HG02852 (cell line): ENCODE results near the gene PTPMT1.
"Not testable (repeated sequence)": the region's sequence is repeated elsewhere in the genome, so short reads cannot be mapped to it uniquely, and the experiment has no call there.

Source experiments
- ATAC-seq: cut with Tn5 transposase; IDR thresholded peaks from one replicate; pipeline ENCODE4 v1.9.1; 2021; ENCODE audit warnings: mild to moderate bottlenecking, moderate library complexity; ENCODE audit not compliant: unreplicated experiment

The PTPMT1 gene

GRCh38 chr11:47545298-47545697 lies 20.1 kb upstream of the PTPMT1 start:
- no peak for ATAC-seq

- ATAC-seq: not testable (repeated sequence)
Observed at GRCh38 chr11:47546274-47546673, 19.1 kb upstream of the PTPMT1 start.

GRCh38 chr11:47550288-47551047 lies 14.9 kb upstream of the PTPMT1 start:
- no peak for ATAC-seq

- no peak for ATAC-seq
Observed at GRCh38 chr11:47551086-47551485, 14.3 kb upstream of the PTPMT1 start.

- ATAC-seq: peak; percentile 7
Observed at GRCh38 chr11:47552056-47552565, 13.3 kb upstream of the PTPMT1 start.

GRCh38 chr11:47552566-47553405 lies 12.6 kb upstream of the PTPMT1 start, which contains the start of gene CELF1:
Gene CELF1, minus strand, starts transcription at chr11:47553132. Its CDS starts 53,609 bp downstream, at chr11:47499523.
- peak; percentile 87 for ATAC-seq

- peak; percentile 17 for ATAC-seq
Observed at GRCh38 chr11:47553406-47553743, 12.0 kb upstream of the PTPMT1 start.

- not testable (repeated sequence) for ATAC-seq
Observed at GRCh38 chr11:47557004-47557403, 8.4 kb upstream of the PTPMT1 start.

- ATAC-seq: no peak
Observed at GRCh38 chr11:47558695-47559094, 6.7 kb upstream of the PTPMT1 start.

- no peak for ATAC-seq
Observed at GRCh38 chr11:47560426-47560825, 5.0 kb upstream of the PTPMT1 start.

GRCh38 chr11:47562393-47562792 lies 3.0 kb upstream of the PTPMT1 start:
- not testable (repeated sequence) for ATAC-seq

GRCh38 chr11:47564366-47564765 lies 1.0 kb upstream of the PTPMT1 start:
- not testable (repeated sequence) for ATAC-seq

- peak; percentile 5 for ATAC-seq
Observed at GRCh38 chr11:47564933-47565339, 463 bp upstream of the PTPMT1 start.

GRCh38 chr11:47566149-47566698 lies 825 bp downstream of the PTPMT1 start:
- ATAC-seq: peak; percentile 6

GRCh38 chr11:47569646-47570045 lies 4.2 kb downstream of the PTPMT1 start:
- ATAC-seq: no peak

GRCh38 chr11:47570651-47571356 lies 5.4 kb downstream of the PTPMT1 start:
- no peak for ATAC-seq

GRCh38 chr11:47571357-47571729 lies 5.9 kb downstream of the PTPMT1 start:
- no peak for ATAC-seq

GRCh38 chr11:47571895-47572294 lies 6.5 kb downstream of the PTPMT1 start:
- ATAC-seq: no peak

GRCh38 chr11:47572715-47573255 lies 7.4 kb downstream of the PTPMT1 start:
- no peak for ATAC-seq

- no peak for ATAC-seq
Observed at GRCh38 chr11:47573321-47573720, 7.9 kb downstream of the PTPMT1 start.
